NOMO-1 treated with dmso at 0.1 percent for 144 hours (cell line): ENCODE data around the gene EPB41L2.
"Not testable (repeated sequence)": the region's sequence is repeated elsewhere in the genome, so short reads cannot be mapped to it uniquely, and the experiment has no call there.

Experiments
- DNase-seq: peaks from one replicate; lab custom pipeline; 2025; ENCODE audit not compliant: unreplicated experiment; lab: John Stamatoyannopoulos, UW

The EPB41L2 gene

DNA sequence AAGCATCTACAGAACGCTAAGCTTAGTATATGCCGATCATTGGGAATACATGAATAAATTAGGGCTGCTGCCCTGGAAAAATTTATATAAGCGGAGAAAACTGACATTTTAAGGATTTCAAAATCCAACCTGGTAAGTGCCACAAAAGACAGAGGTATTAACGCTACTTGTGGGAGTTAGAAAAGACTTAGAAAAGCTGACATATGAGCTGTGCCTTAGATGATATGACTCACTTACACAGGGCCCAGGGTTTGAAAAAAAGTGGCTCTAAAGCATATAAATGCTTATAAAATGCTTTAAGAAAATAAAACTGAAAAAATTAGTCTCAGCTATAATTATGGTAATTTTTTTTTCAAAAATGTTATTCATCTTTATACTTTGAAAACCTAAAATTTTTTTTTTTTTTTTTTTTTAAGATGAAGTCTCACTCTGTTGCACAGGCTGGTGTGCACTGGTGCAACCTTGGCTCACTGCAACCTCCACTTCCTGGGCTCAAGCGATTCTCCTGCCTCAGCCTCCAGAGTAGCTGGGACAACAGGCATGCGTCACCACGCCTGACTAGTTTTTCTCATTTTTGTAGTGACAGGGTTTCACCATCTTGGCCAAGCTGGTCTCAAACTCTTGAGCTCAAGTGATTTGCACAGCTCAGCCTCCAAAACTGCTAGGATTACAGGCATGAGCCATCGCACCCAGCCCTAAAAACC, 25.7 kb downstream of the EPB41L2 start:
- no peak for DNase-seq

DNA sequence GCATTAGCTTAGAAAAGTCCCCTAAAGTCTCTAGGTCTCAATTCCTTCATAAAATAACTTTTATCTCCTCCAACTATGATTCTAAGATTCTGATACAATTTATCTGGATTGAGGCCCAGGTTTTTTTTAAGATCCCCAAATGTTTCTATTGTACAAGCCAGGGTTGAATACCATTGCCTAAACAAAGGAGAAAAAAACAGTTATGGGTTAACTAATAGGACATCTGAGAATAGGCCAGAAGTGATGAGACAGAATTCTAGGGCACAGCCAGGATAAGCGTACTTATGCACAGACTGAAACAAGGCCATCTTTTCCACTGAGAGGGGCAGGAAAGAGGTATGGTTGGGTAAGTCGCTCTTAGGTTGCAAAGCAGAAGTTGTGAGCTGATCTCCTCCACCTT, 26.4 kb downstream of the EPB41L2 start:
- no peak for DNase-seq

DNA sequence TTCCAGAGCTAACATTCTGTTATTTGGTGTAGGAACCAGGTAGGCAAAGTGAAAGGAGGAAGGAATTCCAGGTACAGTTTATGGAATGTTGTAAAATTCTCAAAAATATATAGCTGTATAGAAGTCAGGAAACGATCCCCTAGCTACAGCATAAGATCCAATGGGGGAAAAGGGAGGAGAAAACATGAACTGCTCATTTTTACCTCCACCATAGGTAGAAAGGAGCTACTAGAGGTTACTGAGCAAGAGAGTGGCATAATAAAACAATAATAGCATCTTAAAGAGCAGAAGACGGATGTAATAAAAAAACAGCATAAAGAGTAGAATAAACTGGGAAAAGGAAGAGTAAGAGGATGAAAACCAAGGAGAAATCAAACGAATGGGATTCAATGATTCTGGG, 26.9 kb downstream of the EPB41L2 start:
- no peak for DNase-seq

DNA sequence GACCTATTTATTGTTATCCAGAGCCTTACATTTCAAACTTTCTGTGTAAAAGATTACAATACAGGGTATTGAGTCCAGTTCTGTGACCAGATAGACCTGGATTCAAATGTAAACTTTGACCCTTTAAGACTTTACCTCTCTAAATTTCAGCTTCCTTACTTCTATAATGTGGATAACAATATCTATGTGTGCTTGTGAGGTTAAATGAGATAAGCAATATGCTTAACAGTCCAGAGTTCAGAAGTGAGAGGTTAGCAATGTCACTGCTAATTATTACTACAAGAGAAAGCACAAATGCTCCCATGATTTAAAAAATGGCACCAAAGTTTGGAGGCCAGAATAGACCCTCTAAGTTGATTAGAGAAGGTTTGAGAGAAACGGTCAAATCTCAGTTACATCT, 27.5 kb downstream of the EPB41L2 start:
- DNase-seq = no peak

DNA sequence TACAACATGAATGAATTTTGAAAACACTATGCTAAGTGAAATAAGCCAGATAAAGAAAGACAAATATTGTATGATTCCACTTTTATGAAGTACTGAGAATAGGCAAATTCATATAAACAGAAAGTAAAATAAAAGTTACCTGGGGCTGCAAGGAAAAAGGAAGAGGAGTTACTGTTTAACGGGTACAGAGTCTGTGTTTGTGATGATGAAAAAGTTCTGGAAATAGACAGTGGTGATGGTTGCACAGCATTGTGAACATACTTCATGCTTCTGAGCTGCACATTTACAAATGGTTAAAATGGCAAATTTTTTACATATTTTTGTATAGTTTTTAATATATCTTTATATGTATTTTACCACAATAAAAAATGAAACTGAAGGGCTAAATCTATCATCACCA, 29.4 kb downstream of the EPB41L2 start:
- DNase-seq = no peak

DNA sequence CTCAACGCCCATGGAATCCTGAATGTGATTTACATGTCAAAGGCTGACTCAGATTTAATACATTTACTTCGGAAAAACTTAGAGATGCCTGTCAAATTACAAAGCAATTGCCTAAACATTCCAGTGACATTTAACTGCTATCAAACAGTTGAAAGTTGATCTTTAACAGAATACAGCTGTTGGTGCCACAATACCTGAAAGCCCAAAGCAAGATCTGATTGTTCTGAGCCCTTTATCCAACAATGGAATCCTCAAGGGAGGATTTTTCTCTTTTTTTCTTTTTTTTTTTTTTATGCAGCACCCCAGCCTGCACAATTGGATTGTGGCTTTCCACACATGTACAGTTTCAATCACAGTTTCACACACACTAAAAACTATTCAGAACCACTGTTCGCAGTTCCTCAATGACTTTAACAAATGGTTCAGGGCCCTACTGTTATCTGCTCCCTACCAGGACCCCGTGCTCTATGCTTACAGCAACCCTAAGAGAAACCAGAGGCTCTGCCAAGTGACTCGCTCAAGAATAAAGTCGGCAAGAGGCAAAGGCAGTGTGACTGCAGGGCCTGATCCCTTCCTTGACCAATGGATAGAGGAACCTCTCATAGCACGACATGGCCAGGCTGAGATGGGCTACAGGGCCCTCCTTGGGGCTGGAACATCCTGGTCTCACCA, 33.3 kb downstream of the EPB41L2 start:
- DNase-seq = no peak

DNA sequence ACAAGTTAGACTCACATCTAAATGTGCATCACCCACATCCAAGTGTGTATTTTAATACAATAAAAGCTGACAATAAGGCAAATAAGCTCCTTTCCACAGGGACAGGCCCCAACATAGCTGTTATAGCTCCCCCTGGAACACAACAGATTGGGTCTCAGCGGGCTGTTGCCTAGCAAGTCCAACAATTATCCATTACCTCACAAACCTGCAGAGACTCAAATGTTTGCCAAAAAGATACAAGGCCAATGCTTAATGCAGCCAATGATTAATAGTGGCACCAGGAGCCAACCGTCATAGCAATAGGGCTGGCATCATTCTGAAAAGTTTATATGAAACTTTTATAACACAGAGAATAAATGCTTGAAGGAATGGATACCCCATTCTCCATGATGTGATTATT, 35.7 kb downstream of the EPB41L2 start:
- no peak for DNase-seq

DNA sequence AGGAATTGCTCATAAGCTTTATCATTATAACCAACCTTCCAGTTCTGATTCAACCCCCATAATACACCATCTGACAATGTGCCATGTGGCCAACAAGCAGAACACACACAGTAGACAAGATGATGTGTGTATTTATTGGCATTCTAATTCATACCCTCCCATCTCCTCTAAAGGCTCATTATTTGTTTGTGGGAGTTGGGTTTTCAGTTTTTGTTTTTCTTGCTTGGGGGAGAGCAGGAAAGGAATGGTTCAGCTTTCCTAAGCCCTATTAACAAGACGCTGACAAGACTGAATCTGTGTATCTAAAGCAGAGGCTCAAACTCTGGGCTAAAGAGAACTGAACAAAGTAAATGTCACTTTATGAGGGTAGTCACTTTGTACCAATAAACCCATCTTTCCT, 36.8 kb downstream of the EPB41L2 start:
- no peak for DNase-seq

DNA sequence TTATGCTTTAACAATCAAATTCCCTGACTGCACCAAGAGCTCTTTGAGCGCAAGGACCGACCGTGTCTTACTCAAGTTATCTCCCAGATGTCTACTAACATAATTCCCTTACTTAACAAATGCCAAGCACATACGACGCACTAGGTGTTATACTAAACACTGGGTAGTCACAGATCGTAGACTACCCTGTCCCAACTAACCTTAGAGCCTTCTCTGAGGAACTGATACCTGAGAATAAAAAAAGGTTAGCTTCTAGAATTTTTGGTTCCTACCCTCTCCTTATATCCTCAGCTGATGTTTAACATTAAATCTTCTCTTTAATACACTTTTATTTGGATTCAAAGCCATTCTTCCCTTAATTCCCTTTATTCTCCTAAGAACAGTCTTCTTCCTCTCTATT, 38.5 kb downstream of the EPB41L2 start:
- DNase-seq = no peak

DNA sequence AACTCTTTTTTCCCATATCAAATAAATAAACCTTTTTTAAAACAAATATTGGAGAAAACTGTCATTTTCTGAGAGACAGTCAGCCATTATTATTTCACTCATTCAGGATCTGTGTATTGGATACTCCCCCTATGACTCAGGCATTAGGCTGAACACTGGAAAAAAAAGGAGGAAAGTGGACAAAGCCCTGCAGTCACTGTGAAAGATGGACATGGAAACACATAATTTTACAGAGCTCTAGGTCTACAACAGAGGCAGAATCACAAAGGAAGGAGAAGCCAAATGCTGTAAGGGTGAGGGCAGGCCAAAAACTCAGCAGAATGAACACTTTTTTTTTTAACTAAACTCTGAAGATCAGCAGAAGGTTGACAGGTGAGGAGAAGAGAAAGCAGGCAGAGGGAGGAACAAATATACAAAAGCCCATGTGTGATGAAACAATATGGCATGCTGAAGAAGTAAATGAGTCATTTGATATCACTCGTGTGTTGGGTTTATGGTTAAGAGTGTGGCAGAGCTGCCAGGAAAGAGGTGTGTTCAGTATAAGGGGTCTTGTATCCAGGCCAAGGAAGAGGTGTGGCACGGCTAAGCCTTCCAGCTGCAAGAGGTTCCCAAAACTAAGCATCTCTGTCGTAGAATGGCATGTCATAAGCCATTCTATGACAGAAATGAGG, 39.1 kb downstream of the EPB41L2 start:
- DNase-seq = no peak

DNA sequence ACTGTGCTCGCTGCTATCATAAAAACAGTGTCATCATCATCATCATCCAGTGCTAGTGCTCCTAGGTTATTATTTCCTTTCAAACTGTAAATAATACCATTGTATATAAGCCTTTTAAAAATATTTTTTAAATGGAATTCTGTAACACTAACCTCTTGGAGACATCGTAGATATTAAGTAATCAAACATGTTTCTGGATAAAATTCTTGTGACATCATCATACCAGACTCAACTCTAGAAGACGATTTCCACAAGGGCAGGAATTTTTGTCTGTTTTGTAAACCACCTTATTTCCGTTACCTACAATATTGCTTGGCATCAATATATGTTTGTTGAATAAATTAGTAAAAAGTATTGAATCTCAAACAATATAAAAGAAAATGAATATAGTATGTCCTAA, 40.4 kb downstream of the EPB41L2 start:
- no peak for DNase-seq

DNA sequence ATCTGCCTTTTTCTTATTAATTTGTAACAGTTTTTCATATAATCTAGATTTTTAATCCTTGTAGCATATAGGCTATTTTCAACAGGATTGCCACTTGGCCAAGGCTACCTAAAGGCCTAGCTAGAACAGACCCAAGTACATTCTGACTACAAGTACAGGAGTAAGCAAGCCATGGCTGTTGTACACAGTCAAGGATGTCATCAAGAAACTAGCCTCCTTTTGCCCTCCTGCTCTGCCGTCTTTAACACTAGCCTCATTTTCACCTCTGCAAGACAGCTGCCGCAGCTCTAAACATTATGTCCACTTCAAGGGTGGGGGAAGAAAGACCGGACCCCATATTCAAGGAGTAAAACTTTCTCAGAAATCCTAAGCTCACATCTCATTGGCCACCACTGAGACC, 45.1 kb downstream of the EPB41L2 start:
- no peak for DNase-seq

DNA sequence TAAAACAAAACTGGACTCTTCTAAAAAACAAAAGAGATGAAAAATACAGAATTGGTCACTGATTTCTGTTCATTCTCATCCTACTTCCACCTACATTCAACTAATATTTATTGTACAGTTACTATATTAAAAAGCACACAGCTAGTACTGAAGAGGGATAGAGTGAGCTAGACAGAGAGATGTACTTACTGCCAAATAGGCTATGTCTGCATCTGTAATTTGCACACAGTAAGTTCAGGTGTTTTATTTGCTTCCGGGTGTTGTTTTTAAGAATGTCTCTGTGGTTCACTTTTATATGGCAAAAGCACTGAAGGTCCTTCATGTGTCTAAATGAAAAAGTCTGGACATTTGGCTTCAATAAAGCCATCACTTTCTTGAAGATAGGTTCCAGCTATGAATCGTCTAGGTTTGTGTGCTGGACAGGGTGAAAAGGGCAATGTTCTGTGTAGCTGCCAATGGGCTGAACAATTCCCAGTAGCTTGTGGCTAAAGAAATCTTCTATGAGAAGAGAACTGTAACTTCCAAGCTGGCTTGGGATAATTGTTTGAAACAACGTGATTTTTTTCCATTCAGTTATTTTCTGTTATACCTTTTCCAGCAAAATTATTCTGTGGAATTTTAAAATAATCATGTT, 47.3 kb downstream of the EPB41L2 start:
- DNase-seq = no peak

DNA sequence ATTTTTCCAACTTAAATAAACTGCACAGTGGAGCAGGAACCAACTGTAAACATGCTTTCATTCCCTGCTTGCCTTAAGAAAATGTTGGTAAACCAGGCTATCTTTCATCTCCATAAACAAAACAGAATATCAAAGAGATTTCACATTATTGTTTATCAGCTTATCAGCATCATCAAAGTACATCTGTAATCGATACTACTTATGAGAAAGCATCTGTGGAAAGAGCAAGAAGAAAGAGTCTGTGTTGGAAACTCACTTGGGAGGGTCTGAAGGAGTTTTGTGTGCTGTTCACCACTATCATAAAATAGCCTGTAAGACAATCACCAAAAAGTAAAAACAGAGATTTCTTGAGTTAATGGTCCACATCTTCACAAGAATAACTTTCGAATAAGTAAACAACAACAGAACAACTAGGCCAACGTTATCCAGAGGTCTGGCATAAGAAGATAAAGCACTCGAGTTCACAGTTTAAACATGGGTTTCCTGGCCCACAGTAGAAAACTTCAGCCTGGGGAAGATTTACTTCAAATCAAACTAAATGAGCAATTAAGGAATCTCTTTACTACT, 47.9 kb downstream of the EPB41L2 start:
- DNase-seq = no peak

DNA sequence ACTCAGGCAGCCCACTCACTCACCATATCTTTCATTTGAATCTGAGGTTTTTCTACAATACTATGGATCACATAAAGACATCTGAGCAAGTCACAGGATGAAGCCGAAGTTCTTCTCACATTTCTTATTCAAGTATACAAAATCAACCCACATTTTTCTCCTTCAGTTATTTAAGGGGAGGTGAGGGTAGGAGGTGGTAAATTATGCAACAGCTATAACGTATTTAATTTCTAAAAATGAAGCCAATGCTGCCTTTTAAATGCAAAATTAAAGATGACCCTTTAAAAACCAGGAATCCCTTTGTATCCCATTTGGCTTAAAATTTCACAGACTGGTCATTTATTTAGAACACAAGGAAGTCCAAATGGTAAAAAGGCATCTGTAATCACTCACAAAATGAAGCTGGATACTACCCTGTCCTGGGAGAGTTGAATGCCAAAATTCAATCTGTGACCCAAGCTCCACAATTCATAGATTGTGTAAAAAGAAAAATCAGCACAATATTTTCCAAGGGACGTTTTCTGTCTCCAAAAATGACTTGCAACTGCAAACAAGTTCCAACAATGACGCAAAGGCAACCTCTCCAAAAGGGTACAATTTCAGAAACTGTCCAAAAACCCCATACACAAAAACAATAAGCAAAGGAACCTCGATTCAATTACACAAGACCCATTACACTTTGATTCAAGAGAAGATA, 48.8 kb downstream of the EPB41L2 start:
- no peak for DNase-seq

DNA sequence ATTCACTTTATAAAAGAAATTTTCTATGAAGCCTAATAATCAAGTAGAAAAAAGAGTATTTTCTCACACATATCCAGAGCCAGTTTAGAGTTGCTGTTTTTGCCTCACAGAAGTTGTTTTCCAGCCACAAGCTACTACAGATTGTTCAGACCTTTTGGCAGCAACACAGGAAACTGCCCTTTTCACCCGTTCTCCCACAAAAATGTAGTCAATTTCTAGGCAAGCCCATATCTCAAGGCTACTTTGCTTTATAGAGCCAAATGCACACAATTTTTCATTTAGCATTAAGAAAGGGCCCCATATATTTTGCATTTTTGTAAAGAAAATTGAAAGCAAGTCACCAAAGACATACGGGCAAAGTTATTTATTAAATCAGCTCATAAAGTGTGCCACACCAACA, 49.5 kb downstream of the EPB41L2 start:
- no peak for DNase-seq

DNA sequence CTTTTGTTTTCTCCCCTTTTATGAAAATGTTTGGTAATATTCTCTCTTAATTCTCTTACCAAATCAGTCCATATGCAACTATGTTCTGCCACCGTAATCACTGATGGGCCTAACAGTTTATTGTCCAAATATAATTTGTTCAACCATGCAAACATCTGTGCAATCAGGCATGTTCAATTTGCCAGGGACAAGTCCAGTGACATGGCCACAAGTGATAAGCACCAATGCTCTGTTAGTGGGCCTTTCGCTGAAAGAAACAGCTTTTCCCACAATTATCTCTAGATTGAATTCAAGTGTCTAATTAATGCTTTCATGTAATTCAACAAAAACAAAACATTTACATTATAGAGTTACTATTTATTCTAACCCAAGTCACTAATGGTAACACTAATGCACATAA, 53.3 kb downstream of the EPB41L2 start:
- DNase-seq = no peak

DNA sequence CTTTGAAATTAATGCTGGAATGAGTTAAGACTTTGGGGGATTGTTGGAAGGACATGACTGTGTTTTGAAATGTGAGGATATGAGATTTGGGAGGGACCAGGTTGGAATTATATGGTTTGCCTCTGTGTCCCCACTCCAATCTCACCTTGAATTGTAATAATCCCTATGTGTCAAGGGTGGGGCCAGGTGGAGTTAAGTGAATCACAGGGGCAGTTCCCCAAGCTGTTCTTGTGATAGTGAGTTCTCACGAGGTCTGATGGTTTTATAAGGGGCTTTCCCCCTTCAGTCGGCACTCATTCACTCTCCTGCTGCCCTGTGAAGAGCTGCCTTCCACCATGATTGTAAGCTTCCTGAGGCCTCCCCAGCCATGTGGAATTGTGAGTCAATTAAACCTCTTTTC, 54.1 kb downstream of the EPB41L2 start:
- DNase-seq = not testable (repeated sequence)

DNA sequence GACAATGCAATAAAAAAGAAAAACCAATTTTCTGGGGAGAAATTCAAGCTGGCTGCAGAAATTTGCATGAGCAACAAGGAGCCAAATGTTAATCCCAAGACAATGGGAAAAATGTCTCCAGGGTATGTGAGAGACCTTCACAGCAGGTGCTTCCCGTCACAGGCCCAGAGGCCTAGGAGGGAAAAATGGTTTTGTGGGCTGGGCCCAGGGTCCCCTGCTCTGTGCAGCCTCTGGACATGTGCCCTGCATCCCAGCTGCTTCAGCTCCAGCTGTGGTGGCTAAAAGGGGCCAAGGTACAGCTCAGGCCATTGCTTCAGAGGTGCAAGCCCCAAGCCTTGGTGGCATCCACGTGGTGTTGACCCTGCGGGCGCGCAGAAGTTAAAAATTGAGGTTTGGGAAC, 55.1 kb downstream of the EPB41L2 start:
- DNase-seq = not testable (repeated sequence)

DNA sequence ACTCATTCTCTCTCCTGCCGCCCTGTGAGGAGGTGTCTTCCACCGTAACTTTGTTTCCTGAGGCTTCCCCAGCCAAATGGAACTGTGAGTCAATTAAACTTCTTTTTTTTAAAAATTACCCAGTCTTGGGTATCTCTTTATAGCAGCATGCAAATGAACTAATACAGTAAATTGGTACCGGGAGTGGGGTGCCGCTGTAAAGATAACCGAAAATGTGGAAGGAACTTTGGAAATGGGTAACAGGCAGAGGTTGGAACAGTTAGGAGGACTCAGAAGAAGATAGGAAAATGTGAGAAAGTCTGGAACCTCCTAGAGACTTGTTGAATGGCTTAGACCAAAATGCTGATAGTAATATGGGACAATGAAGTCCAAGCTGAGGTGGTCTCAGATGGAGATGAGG, 55.8 kb downstream of the EPB41L2 start:
- no peak for DNase-seq

DNA sequence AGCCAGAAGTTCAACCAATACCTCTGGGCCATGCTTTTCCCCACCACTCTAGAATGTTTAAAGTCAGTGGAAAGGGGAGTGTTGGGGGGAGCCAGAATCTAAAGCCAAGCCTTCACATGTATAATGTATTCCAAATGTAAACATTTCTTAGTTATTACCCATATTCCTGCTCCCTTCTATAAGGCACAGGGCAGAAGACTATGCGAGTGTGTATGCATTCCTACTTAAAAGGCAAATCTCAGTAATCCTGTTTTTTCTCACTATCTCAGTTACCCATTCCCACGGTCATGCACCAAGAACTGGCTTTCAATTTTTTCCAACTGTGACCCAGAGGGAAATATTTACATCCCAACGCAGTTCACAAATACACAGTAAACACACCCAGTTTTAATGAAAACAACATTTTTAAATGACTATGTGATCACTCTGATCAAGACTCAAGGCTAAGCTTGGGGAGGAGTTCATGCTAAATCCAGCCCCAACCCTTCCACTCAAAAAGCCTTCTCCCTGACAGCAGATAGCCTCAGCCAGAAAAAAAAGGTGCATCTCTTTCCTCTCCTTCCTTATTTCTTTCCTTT, 57.5 kb downstream of the EPB41L2 start:
- no peak for DNase-seq
